OCI-LY3 (cell line): ENCODE data around the gene MIB1.

Experiments used
- CTCF ChIP-seq: fragments of 200-600, 300-600 bp; sonication (generic); IDR thresholded peaks from 2 replicates; pipeline ENCODE4 v1.5.1; 2014; ENCODE audit warnings: antibody characterized with exemption, low read length, low read depth
- EZH2phosphoT487 ChIP-seq: fragments of 200-600 bp; shearing (Covaris generic); IDR thresholded peaks from 2 replicates; pipeline ENCODE4 v1.6.1; 2018; ENCODE audit warnings: antibody characterized with exemption, mixed run types, low read depth

DNA sequence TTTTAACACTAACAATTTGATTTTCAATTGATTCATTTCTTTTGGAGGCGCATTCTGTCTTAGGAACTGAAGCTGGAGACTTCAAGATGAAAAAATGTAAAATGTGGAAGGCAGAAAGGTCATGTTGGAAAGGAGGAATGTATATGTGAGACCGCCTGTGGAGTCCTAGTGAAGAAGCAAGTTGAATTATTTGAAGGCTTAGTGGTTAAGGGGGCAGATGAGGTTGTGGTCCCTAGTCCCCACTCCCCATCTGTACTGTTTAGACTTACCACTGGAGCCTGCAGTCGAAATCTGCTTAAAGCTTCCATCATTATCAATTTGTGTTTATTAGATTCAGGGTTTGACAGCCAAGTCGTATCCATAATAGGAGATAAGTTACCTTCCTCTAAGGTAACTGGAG lies 15.4 kb upstream of the MIB1 start:
- TF ChIP-seq CTCF (no peak), EZH2phosphoT487 (no peak)
